Measurements from ENCODE around the gene FCMR. TPM values are rescaled to one million over a fixed set of nuclear protein-coding genes. Genes with fewer than 3 reads are reported as not detected.
A peak's percentile ranks its signal among the peaks of the same experiment; 100 is the strongest.

FCMR gene
- total and polyA plus RNA-seq, 9 of the 15 experiments (the other 6 are each of a cell fraction or from before 2014, with no cell fraction given) = 0.11 to 0.82 (median 0.20) TPM; not detected in 5

DNA sequence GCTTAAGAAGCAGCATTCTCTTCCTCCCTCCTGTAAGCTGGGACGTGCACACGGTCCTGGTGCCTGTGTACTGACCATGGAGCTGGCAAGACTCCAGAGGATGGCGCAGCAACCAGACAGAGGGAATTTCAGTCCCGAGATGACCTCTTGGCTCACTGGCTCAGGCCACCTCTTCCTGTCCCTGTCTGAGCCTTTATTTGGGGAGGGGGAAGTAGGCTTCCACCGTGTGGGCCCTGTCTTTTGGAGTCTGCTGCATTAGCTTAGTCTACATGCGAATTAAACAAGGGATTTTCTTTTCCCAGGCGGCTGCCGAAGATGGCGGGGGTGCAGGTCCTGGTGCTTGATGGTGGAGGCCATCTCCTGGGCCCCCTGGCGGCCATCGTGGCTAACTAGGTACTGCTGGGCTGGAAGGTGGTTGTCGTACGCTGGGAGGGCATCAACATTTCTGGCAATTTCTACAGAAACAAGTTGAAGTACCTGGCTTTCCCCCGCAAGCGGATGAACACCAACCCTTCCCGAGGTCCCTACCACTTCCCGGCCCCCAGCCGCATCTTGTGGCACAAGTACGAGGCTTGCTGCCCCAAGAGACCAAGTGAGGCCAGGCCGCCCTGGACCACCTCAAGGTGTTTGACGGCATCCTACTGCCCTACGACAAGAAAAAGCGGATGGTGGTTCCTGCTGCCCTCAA, 14.3 kb downstream of the FCMR start (continued):
- TF ChIP-seq, protein P1, sequence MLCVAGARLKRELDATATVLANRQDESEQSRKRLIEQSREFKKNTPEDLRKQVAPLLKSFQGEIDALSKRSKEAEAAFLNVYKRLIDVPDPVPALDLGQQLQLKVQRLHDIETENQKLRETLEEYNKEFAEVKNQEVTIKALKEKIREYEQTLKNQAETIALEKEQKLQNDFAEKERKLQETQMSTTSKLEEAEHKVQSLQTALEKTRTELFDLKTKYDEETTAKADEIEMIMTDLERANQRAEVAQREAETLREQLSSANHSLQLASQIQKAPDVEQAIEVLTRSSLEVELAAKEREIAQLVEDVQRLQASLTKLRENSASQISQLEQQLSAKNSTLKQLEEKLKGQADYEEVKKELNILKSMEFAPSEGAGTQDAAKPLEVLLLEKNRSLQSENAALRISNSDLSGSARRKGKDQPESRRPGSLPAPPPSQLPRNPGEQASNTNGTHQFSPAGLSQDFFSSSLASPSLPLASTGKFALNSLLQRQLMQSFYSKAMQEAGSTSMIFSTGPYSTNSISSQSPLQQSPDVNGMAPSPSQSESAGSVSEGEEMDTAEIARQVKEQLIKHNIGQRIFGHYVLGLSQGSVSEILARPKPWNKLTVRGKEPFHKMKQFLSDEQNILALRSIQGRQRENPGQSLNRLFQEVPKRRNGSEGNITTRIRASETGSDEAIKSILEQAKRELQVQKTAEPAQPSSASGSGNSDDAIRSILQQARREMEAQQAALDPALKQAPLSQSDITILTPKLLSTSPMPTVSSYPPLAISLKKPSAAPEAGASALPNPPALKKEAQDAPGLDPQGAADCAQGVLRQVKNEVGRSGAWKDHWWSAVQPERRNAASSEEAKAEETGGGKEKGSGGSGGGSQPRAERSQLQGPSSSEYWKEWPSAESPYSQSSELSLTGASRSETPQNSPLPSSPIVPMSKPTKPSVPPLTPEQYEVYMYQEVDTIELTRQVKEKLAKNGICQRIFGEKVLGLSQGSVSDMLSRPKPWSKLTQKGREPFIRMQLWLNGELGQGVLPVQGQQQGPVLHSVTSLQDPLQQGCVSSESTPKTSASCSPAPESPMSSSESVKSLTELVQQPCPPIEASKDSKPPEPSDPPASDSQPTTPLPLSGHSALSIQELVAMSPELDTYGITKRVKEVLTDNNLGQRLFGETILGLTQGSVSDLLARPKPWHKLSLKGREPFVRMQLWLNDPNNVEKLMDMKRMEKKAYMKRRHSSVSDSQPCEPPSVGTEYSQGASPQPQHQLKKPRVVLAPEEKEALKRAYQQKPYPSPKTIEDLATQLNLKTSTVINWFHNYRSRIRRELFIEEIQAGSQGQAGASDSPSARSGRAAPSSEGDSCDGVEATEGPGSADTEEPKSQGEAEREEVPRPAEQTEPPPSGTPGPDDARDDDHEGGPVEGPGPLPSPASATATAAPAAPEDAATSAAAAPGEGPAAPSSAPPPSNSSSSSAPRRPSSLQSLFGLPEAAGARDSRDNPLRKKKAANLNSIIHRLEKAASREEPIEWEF (CRISPR knock-in tag; IDR thresholded peaks at IDR 0.05) = no peak
- TF ChIP-seq ETV5 (CRISPR knock-in tag; IDR thresholded peaks at IDR 0.05; ENCODE audit: low read depth) (peak; percentile 12; the same call in 1 of the 2 replicates), ZNF184 (CRISPR knock-in tag; IDR thresholded peaks at IDR 0.05) (no peak), MEF2D (tag; conservative IDR thresholded peaks at IDR 0.05; ENCODE audit: low read depth) (no peak), NFE2 (IDR thresholded peaks at IDR 0.05; ENCODE audit: low read depth) (no peak), NCOA2 (IDR thresholded peaks at IDR 0.05; ENCODE audit: partially characterized antibody in 2 of 2) (no peak), BCL6 (CRISPR knock-in tag; IDR thresholded peaks at IDR 0.05) (no peak), ZNF124 (CRISPR knock-in tag; IDR thresholded peaks at IDR 0.05) (no peak), EHMT2 (IDR thresholded peaks at IDR 0.05) (peak; percentile 78; the same call in 1 of the 2 replicates), ZNF143 (CRISPR knock-in tag; IDR thresholded peaks at IDR 0.05) (no peak), YBX1 (IDR thresholded peaks at IDR 0.05) (no peak), CBX2 (IDR thresholded peaks at IDR 0.05; ENCODE audit: insufficient read depth, low read length, poor library complexity, severe bottlenecking) (no peak)
- TF ChIP-seq, protein P2, sequence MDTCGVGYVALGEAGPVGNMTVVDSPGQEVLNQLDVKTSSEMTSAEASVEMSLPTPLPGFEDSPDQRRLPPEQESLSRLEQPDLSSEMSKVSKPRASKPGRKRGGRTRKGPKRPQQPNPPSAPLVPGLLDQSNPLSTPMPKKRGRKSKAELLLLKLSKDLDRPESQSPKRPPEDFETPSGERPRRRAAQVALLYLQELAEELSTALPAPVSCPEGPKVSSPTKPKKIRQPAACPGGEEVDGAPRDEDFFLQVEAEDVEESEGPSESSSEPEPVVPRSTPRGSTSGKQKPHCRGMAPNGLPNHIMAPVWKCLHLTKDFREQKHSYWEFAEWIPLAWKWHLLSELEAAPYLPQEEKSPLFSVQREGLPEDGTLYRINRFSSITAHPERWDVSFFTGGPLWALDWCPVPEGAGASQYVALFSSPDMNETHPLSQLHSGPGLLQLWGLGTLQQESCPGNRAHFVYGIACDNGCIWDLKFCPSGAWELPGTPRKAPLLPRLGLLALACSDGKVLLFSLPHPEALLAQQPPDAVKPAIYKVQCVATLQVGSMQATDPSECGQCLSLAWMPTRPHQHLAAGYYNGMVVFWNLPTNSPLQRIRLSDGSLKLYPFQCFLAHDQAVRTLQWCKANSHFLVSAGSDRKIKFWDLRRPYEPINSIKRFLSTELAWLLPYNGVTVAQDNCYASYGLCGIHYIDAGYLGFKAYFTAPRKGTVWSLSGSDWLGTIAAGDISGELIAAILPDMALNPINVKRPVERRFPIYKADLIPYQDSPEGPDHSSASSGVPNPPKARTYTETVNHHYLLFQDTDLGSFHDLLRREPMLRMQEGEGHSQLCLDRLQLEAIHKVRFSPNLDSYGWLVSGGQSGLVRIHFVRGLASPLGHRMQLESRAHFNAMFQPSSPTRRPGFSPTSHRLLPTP (IDR thresholded peaks at IDR 0.05; ENCODE audit: borderline replicate concordance, extremely low read depth, insufficient read length) = no peak
- TF ChIP-seq, protein P3, sequence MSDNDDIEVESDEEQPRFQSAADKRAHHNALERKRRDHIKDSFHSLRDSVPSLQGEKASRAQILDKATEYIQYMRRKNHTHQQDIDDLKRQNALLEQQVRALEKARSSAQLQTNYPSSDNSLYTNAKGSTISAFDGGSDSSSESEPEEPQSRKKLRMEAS (CRISPR knock-in tag; IDR thresholded peaks at IDR 0.05) = peak; percentile 55
- TF ChIP-seq, protein P4, sequence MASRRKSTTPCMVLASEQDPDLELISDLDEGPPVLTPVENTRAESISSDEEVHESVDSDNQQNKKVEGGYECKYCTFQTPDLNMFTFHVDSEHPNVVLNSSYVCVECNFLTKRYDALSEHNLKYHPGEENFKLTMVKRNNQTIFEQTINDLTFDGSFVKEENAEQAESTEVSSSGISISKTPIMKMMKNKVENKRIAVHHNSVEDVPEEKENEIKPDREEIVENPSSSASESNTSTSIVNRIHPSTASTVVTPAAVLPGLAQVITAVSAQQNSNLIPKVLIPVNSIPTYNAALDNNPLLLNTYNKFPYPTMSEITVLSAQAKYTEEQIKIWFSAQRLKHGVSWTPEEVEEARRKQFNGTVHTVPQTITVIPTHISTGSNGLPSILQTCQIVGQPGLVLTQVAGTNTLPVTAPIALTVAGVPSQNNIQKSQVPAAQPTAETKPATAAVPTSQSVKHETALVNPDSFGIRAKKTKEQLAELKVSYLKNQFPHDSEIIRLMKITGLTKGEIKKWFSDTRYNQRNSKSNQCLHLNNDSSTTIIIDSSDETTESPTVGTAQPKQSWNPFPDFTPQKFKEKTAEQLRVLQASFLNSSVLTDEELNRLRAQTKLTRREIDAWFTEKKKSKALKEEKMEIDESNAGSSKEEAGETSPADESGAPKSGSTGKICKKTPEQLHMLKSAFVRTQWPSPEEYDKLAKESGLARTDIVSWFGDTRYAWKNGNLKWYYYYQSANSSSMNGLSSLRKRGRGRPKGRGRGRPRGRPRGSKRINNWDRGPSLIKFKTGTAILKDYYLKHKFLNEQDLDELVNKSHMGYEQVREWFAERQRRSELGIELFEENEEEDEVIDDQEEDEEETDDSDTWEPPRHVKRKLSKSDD (conservative IDR thresholded peaks at IDR 0.05; ENCODE audit: low read length) = no peak
- TF ChIP-seq, protein P5, sequence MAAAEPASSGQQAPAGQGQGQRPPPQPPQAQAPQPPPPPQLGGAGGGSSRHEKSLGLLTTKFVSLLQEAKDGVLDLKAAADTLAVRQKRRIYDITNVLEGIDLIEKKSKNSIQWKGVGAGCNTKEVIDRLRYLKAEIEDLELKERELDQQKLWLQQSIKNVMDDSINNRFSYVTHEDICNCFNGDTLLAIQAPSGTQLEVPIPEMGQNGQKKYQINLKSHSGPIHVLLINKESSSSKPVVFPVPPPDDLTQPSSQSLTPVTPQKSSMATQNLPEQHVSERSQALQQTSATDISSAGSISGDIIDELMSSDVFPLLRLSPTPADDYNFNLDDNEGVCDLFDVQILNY (CRISPR knock-in tag; IDR thresholded peaks at IDR 0.05) = 0 out of 2 replicates have a peak, but pooled peaks have one; percentile 53

All from K562 (cell line).